ENCODE results near the gene WWOX. TPM values are rescaled to one million over a fixed set of nuclear protein-coding genes. Genes with fewer than 3 reads are reported as not detected.

The WWOX gene
- total RNA-seq, 6 donors from 2014 or later, result 18.7 to 167 (median 31.0) TPM

DNA sequence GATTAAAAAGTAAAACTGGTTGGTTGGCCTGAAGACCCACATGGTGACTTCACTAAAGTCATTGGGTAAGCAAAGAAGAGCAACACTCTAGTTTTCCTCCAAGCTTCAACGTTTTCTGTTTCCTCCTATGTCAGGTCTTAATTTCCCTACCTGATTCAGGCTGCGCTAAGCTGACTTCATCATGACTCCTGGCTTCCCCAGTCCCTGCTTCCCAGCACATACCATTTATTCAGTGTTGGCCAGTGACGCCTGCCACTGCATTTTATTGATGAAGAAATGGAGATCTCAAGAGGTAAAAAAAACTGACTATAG lies 645.3 kb downstream of the WWOX start:
- TF ChIP-seq EP300 (IDR thresholded peaks at IDR 0.05) (no peak), POLR2AphosphoS5 (IDR thresholded peaks at IDR 0.05) (no peak), POLR2A (IDR thresholded peaks at IDR 0.05) (no peak)
- TF ChIP-seq, protein P1, sequence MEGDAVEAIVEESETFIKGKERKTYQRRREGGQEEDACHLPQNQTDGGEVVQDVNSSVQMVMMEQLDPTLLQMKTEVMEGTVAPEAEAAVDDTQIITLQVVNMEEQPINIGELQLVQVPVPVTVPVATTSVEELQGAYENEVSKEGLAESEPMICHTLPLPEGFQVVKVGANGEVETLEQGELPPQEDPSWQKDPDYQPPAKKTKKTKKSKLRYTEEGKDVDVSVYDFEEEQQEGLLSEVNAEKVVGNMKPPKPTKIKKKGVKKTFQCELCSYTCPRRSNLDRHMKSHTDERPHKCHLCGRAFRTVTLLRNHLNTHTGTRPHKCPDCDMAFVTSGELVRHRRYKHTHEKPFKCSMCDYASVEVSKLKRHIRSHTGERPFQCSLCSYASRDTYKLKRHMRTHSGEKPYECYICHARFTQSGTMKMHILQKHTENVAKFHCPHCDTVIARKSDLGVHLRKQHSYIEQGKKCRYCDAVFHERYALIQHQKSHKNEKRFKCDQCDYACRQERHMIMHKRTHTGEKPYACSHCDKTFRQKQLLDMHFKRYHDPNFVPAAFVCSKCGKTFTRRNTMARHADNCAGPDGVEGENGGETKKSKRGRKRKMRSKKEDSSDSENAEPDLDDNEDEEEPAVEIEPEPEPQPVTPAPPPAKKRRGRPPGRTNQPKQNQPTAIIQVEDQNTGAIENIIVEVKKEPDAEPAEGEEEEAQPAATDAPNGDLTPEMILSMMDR (IDR thresholded peaks at IDR 0.05), result no peak
- H3K4me3 ChIP-seq, result no peak overlapping the region
- 67 to 68% methylated on average over 3 of the region's 3 CpGs for WGBS, 2 donors
- H3K36me3 ChIP-seq, result no peaks in the 10 kb centered on the region
- H3K27ac ChIP-seq, result no peak overlapping the region
- ATAC-seq (ENCODE audit: low FRiP score in 2 of 2) (no peak), DNase-seq (no peak)
- H3K4me1 ChIP-seq, result peaks cover 0 to 3% (median 0%) of the 10 kb centered on the region in 4 donors
- H3K9me3 ChIP-seq, result no peaks in the 10 kb centered on the region
- no peaks in the 10 kb centered on the region for H3K27me3 ChIP-seq

DNA sequence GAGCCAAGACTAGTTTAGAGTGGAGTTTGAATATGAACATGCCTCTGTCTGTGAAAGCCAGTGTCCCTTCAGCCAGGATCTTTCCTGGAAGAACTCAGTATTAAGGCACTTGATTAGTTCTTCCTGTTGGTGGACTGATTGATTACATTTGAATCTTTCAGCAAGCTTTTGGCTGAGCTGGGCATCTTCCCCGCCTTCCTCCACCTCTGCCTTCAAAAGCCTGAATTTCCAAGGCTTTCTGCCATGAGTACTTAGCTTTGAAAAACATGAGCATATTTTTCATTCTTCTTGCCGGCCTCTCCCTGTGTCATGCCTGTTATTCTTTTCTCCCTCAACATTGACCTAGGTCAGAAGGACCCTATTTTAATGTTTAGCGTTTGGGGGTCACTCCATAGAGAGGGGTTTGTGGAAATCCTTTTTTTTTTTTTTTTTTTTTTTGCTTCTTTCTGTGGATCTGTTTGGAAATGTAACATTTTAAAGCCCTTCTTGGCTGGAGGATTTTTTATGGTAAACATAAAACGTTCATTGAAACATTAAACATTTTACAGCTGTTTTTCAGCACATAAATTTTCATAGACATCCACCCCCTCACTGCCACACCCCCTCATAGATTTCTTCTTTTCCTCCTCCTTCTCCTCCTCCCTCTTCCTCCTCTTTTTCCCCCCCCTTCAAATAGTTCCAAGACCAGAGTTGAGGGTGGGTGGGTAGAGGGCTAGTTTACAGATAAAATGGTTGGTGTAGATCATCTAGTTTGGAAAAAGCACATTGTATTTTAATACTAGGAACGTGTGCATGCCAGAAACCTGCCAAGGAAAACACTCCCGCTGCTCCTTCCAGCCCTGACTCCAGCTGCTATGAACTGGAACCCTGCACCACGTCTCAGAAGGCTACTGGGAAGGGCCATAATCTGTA lies 645.9 kb downstream of the WWOX start:
- ATAC-seq (ENCODE audit: low FRiP score in 2 of 2) (no peak), DNase-seq (no peak)
- H3K4me3 ChIP-seq, result no peak overlapping the region
- H3K27ac ChIP-seq, result no peak overlapping the region
- WGBS, 2 donors, result 53 to 57% methylated on average over 7 of the region's 7 CpGs
- H3K36me3 ChIP-seq, result no peaks in the 10 kb centered on the region
- H3K9me3 ChIP-seq, result no peaks in the 10 kb centered on the region
- peaks cover 0 to 3% (median 0%) of the 10 kb centered on the region in 4 donors for H3K4me1 ChIP-seq
- H3K27me3 ChIP-seq, result no peaks in the 10 kb centered on the region
- TF ChIP-seq EP300 (IDR thresholded peaks at IDR 0.05) (no peak), POLR2AphosphoS5 (IDR thresholded peaks at IDR 0.05) (no peak), POLR2A (IDR thresholded peaks at IDR 0.05) (no peak)
- TF ChIP-seq, protein P1 (IDR thresholded peaks at IDR 0.05), result no peak

DNA sequence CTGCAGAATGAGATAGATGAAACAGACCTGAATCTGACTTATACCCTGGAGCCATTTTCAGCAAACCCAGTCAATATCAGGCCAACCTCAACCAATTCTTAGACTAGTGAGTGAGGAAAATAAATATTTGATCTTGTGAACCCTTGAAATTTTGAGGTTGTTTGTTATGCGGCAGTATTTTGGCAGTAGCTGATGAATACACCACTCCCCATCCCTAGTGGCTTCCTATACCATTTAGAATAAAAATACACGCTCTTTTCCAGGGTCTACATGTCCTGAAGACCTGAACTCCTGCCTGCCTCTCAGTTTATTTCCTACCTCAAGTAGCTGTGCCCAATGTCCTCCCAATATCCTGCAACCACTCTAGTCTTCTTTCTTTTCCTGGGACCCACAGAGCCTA lies 647.3 kb downstream of the WWOX start:
- WGBS, 2 donors, result 86 to 96% methylated on average over 2 of the region's 2 CpGs
- TF ChIP-seq POLR2AphosphoS5 (IDR thresholded peaks at IDR 0.05), result no peak
- no peak for TF ChIP-seq EP300 (IDR thresholded peaks at IDR 0.05)
- TF ChIP-seq POLR2A (IDR thresholded peaks at IDR 0.05), result no peak

DNA sequence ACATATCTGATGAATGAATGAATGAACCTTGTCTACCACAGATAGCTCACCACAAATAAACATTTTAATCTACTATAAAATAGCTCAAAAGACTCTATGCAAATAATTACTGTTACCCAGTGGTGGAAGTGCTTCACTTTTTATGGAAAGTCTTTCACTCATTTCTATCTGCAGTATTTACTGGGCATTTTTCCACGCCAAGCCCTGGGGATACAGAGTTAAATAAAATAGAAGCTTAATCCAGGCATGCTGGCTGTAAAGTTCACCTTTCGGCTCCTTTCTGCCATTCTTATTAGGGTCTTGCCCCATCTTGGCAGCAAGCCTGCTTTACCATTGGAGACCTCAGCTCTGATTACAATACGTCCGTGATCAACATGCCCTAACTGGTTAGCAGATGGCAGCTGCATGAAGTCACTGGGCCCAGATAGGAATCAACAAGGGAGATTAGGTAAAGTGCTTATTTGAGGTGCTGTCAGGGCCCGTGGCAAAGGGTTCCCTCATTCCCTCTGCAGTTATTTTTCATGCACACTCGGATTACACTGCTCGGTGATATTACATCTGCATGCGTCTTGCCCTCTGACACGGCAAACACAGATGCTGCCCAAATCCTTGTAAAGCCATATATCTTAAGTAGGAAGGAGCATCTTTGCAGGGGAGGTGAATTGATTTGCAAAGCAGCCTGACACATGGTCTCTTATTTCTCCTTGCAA lies 648.9 kb downstream of the WWOX start:
- DNase-seq, result no peak
- Histone ChIP-seq H3K4me1 (no peaks in the 10 kb centered on the region), H3K27ac (no peak overlapping the region), H3K4me3 (no peak overlapping the region), H3K36me3 (no peaks in the 10 kb centered on the region), H3K9me3 (no peaks in the 10 kb centered on the region), H3K27me3 (no peaks in the 10 kb centered on the region)
- TF ChIP-seq POLR2A (IDR thresholded peaks at IDR 0.05), result no peak
- TF ChIP-seq, protein P1 (IDR thresholded peaks at IDR 0.05), result no peak
- 89% methylated on average over 9 of the region's 9 CpGs for WGBS, 2 donors
- no peak for ATAC-seq (ENCODE audit: low FRiP score in 2 of 2)

More for the DNA sequence above, 647.3 kb downstream of the WWOX start:
- ATAC-seq (ENCODE audit: low FRiP score in 2 of 2) (no peak), DNase-seq (no peak)
- no peak overlapping the region for H3K4me3 ChIP-seq
- H3K27me3 ChIP-seq, result no peaks in the 10 kb centered on the region
- no peaks in the 10 kb centered on the region for H3K9me3 ChIP-seq
- no peak overlapping the region for H3K27ac ChIP-seq
- peaks cover 0 to 3% (median 0%) of the 10 kb centered on the region in 4 donors for H3K4me1 ChIP-seq
- no peaks in the 10 kb centered on the region for H3K36me3 ChIP-seq

DNA sequence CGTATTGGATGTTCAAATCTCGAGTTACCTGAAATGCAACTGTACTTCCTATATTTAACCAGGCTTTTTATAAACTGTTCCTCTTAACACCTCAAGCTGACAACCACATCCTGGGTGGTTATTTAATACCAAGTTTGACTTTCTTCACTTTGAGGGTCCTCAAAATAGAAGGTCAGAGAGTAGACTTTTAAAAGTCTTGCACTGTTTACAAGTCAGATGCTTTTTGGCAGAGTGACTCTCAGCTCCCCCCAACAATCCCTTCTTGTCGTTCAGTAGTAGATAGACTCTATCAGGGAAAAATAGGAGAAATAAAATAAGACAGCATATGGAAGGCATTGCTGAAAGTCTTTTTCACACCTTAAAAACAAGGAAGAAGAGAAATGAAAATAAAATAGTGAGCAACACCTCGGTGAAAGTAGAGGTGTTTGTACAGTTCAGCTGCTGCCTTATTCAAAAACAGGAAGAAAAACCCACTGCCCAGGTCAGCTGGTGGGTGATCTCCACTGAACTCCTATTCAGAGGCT lies 650.4 kb downstream of the WWOX start:
- WGBS, 2 donors, result 37 to 40% methylated on average over 4 of the region's 4 CpGs

More for the DNA sequence above, 650.4 kb downstream of the WWOX start:
- DNase-seq (no peak), ATAC-seq (ENCODE audit: low FRiP score in 2 of 2) (no peak)
- Histone ChIP-seq H3K36me3 (no peaks in the 10 kb centered on the region), H3K4me3 (no peak overlapping the region), H3K27ac (no peak overlapping the region), H3K9me3 (no peaks in the 10 kb centered on the region), H3K27me3 (no peaks in the 10 kb centered on the region), H3K4me1 (no peaks in the 10 kb centered on the region)
- TF ChIP-seq, protein P1 (IDR thresholded peaks at IDR 0.05), result no peak
- TF ChIP-seq EP300 (IDR thresholded peaks at IDR 0.05), result no peak
- TF ChIP-seq POLR2A (IDR thresholded peaks at IDR 0.05), result no peak
- TF ChIP-seq POLR2AphosphoS5 (IDR thresholded peaks at IDR 0.05), result no peak
